Fibroblast of skin of right biceps (primary cell): Measurements from ENCODE around the gene WAPL.

Experiments
- DNase-seq: peaks from one replicate; pipeline ENCODE4 v3.0.0-alpha.2; 2013

The WAPL gene

DNA sequence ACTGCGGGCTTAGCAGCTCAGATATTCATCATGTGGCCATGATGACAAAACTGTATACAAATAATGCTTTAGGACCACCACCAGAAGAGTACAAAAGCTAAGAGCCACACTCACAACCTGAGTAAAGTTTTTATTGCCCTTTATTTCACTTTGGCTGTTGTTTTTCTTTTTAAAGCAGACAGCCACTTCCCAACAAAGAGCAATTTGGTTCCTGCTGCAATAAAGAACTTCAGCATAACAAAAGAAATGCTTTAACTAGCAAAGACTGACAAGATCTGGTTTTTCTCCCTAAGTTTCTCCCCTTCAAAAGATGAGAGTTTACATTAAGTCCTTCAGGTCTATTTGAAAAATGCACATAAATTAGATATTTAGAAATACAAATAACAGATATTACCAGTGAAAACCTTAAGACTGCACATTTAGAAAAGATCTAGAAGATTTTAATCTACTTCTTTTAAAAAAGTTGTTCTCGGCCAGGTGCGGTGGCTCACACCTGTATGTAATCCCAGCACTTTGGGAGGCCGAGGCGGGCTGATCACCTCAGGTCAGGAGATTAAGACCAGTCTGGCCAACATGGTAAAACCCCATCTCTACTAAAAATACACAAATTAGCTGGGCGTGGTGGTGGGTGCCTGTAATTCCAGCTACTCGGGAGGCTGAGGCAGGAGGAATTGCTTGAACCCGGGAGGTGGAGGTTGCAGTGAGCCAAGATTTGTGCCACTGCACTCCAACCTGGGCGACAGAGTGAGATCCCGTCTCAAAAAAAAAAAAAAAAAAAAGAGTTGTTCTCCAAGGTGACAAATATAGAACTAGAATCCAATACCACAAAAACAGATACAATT lies 59.4 kb downstream of the WAPL start:
- DNase-seq: no peak

DNA sequence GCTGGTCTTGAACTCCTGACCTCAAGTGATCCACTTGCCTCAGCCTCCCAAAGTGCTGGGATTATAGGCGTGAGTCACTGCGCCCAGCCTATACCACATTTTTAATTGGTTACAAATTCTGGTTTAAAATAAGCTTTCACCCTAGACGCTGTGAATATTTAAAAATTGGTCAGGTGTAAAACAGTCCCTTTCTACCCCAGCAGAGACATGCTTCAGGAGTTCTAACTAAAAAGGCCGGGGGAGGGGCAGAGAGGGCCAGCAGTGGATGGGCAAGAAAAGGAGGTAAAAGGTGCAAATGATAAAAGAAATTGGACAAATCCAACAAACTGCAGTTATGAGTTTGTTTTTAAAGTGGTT lies 70.0 kb downstream of the WAPL start:
- no peak for DNase-seq

- DNase-seq: no peak
Measured at GRCh38 chr10:86450806-86451603, 70.6 kb downstream of the WAPL start.

GRCh38 chr10:86449926-86450558 lies 71.5 kb downstream of the WAPL start:
- no peak for DNase-seq

- no peak for DNase-seq
Measured at GRCh38 chr10:86447432-86447831, 74.2 kb downstream of the WAPL start.

DNA sequence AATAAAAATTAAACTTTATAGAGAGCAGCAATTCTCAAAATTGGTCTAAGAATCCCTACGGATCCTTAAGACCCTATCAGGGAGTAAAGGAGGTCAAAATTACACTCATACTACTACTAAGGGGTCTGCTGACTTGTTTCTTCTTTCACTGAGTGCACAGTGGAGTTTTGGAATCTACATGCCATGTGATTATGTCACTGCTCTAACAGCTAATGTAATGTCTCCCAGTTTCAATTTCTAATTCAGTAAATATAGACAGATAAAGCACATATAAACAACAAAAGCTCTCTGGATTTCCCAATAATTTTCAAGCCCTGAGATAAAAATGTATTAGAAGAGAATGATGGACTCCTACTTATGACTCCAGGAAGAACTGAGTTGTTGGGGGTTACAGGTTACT lies 74.6 kb downstream of the WAPL start:
- DNase-seq: no peak

- no peak for DNase-seq
Measured at GRCh38 chr10:86446440-86446839, 75.2 kb downstream of the WAPL start.

GRCh38 chr10:86443936-86444335 lies 77.7 kb downstream of the WAPL start:
- DNase-seq: peak; percentile 23

DNA sequence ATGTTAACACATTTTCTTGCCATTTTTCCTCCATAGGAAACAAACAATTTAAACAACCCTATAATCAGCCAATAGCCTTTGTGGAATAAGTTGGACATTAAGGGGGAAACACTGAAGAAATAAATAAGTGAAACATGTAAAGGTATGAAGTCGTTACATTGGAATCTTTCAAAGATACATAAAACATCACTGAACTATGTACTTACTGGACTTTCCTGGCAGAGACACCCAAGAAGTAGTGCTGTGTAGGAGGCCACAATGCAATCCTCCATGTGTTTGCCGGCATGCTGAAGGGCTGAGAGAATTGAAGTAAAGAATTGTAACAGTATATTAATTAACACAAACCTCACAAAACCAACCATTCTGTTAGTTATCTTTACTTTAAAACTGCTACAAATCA lies 78.5 kb downstream of the WAPL start:
- peak; percentile 71 for DNase-seq

GRCh38 chr10:86440874-86441843 lies 80.4 kb downstream of the WAPL start:
- peak; percentile 84 for DNase-seq

DNA sequence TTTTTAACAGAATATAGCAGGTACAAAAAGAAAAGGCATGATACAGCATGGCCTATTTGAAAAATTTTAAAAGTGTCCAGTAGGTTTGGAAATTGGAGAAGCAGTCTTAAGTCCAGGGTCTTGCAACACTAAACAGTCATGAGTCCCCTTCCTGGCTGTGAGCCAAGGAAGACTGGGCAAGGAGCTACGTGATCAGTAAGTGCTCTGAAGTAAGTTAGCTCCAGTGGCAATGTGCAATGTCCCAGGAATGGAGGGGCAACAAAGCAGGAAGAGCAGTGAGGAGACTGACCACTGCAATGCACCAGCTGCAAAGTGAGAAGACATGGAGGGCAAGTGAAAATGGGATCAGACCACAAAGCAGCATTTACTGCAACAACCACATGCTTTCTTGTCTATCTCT lies 82.0 kb downstream of the WAPL start:
- peak; percentile 81 for DNase-seq

DNA sequence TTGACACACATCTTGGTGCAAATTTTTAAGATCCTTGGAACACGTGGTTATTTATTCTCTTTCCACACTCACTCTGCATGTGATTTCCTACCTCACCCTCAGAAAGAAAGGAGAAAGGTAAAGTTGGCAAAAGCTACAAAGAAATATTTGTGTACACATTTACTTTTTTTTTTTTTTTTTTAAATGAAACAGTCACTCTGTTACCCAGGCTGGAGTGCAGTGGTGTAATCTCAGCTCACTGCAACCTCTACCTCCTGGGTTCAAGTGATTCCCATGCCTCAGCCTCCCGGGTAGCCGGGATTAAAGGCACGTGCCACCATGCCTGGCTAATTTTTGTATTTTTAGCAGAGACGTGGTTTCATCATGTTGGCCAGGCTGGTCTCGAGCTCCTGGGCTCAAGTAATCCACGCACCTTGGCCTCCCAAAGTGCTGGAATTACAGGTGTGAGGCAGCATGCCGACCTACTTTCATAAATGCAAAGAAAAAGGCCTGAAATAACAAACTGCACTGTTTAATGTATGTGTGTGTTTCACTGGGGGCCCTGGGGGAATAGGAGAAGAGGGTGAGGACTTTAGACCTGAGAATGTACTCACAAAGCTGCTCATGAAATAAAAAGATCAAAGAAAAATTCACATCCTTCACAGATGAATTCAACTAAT lies 83.4 kb downstream of the WAPL start:
- DNase-seq: no peak

- DNase-seq: no peak
Measured at GRCh38 chr10:86437447-86437846, 84.1 kb downstream of the WAPL start.

- DNase-seq: no peak
Measured at GRCh38 chr10:86436963-86437362, 84.6 kb downstream of the WAPL start.

DNA sequence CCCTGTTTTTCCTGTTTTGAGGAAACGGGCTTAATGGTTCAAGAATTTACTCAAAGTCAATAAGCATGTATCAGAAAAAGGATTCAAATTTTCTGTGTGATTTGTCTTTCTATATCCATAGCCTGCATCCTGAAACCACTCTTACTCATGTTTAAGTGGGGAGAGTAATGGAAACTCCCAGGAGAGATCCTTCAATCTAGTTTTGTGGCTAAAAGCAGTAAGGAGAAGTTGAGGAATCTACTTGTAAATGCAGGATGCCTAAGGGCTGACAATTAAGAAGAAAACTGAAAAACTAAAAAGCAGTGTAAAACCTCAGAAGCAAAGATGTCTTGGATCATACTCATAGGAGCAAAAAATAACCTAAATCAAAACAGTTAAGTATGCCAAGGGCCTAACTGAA lies 86.9 kb downstream of the WAPL start:
- DNase-seq: peak; percentile 17

DNA sequence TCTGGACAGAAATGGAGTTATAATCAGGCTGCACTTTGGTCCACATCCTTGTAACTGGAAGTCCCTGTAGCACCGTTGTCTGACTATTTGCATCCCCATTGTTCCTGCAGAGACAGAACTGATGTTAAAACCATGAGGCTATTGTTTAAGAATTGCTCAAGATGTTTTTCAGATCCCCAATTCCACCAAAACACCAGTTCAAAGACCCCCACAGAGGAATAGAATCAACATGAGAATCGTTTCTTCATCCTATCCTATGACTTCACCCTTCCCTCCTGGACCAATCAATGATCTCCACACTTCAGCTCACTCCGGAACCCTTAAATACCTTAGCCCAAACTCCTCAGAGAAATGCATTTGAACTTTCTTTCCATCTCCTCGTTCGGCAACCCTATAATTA lies 97.9 kb downstream of the WAPL start:
- no peak for DNase-seq

DNA sequence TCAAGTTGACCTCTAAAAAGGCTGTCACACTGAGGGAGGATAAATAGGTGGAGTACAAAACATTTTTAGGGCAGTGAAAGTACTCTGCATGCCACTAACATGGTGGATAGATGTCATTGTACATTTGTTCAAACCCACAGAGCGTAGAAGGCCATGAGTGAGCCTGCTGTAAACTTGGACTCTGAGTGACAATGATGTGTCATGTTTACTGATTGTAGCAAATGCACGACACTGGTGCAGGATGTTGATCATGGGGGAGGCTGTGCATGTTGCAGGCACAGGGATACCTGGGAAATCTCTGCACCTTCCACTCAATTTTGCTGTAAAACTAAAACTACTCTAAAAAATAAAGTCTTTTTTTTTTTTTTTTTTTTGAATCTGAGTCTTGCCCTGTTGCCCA lies 102.5 kb downstream of the WAPL start:
- no peak for DNase-seq

DNA sequence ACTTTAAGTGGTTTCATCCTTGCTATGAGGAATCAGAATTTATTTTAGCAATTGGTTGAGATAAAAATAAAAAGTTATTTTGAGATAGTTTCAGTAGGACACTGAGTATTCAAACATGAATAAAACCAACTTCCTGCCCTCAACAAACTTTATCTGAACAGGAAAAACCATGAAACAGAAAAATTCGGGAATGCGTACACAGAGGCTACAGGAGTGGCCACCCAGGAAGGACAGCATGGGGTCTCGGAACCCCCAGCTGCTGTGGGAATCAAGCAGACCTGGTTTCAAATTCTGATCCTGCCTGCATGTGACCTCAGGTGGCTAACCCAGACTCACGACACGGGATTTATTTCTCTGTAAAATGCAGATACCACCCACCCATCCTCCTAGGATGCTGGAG lies 106.0 kb downstream of the WAPL start:
- DNase-seq: no peak

DNA sequence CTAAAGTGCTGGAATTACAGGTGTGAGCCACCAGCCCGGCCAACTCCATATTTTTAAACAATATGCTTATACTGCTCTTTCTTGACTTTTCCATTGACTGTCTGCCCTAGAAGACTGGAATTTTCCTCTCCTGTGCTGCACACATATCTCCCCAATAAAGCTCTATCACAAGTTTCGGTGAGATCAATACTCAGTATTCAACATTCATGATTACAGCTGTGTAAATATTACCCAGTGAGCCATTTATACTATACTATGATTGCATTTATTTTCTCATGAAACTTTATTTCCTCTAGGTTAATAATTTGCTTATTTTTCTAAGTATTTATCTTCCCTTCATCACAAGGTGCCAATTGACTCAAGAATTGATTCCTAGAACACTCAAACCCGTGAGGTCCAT lies 106.5 kb downstream of the WAPL start:
- DNase-seq: no peak

DNA sequence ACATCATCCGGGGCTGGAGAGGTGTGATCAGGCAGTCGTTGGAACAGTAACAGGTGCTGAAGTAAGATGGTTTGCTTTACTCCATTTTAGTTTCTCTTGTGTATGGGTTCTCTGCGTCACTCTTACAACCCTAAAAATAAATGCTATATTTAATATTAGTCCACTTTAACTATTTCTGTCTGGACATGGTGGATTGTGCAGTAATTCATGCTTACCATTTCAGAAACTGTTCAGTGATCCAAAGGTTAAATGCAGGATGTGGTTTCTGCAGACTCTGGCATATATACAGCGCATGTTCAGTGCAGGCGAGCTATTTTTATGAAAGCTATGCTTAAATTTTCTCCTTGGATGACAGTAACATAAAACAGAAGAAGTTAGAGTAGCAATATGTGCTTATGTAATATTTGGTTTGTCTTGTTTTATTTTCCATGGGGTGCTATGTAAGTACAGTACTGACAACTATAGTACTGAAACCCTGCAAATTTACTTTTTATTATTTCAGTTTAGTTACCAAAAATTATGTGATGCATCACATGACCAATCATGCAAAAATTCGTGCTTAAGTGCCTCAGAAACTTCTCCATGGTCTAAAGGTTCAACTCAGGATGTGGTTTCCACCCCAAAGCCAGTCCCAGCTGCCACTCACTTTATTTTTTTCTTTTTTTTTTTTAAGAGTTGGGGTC lies 108.4 kb downstream of the WAPL start:
- DNase-seq: peak; percentile 70

DNA sequence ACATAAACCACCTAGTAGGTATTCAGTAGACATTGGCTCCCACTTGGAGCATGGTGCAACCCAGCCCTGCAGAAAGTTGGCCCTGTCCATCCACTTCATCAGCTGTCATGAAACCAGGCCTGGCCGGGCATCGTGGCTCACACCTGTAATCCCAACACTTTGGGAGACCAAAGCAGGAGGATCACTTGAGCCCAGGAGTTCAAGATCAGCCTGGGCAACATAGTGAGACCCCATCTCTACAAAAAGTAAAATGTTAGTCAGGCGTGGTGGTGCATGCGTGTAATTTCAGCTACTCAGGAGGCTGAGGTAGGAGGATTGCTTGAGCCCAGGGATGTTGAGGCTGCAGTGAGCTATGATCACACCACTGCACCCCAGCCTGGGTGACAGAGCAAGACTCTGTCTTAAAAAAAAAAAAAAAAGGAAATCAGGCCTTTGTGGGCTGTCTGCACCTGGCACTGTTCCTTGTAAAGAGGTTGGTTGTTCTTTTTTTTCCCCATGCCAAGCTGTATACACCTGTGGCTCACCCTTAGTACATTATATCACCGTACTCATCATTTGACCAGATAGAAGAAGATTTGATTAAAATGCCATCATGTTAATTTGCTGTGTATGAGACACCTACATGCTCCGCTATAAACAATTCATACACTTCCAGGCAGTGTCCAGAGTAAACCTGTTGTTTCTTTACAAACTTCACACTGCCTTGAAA lies 109.6 kb downstream of the WAPL start:
- DNase-seq: no peak
